Measurements from ENCODE around the gene PMS1.

Gene PMS1

GRCh38 chr2:189896809-189897208, 112.6 kb downstream of the PMS1 start:
- H3K4me3 ChIP-seq (ENCODE audit: low read depth, low read length) = no peak overlapping the region
- H3K36me3 ChIP-seq (ENCODE audit: control insufficient read depth, insufficient read depth, low read length) = no peaks in the 10 kb centered on the region
- no peak overlapping the region for H2AFZ ChIP-seq
- H3K27ac ChIP-seq = no peak overlapping the region
- no peak overlapping the region for H3K4me2 ChIP-seq (ENCODE audit: low read length)
- H3K9me3 ChIP-seq (ENCODE audit: control insufficient read depth, low read length) = no peaks in the 10 kb centered on the region
- no peaks in the 10 kb centered on the region for H3K27me3 ChIP-seq (ENCODE audit: control insufficient read depth, insufficient read depth, low read length)
- no peaks in the 10 kb centered on the region for H3K4me1 ChIP-seq
- TF ChIP-seq CTCF (IDR thresholded peaks at IDR 0.05) = no peak
- no peak overlapping the region for H3K9ac ChIP-seq
- no peaks in the 10 kb centered on the region for H3K79me2 ChIP-seq

DNA sequence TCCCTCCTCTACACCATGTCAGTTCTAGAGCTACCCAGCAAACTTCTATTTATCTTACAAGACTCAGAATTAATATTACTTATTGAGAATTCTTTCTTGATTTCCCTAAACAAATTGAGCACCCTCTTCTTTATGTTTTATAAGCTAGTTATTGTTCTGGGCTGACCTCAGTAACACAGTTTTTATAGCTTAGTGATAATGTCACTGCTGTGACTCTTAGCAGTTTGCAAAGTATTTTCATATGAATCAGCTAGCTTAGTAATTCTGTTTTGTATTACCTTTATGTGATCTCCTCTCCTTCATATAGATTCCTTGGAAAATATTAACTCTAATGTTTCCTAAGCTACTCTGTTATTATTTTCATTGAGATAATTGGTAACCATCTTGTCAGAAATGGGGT, 114.9 kb downstream of the PMS1 start:
- Histone ChIP-seq H3K79me2 (no peaks in the 10 kb centered on the region), H3K9ac (no peak overlapping the region), H3K4me1 (no peaks in the 10 kb centered on the region)

GRCh38 chr2:189900726-189901125, 116.5 kb downstream of the PMS1 start:
- no peak overlapping the region for H3K4me2 ChIP-seq (ENCODE audit: low read length)
- TF ChIP-seq CTCF (IDR thresholded peaks at IDR 0.05) = no peak
- H3K36me3 ChIP-seq (ENCODE audit: control insufficient read depth, insufficient read depth, low read length) = no peaks in the 10 kb centered on the region
- no peak overlapping the region for H3K4me3 ChIP-seq (ENCODE audit: low read depth, low read length)
- no peaks in the 10 kb centered on the region for H3K4me1 ChIP-seq
- no peaks in the 10 kb centered on the region for H3K9me3 ChIP-seq (ENCODE audit: control insufficient read depth, low read length)
- no peak overlapping the region for H3K9ac ChIP-seq
- no peak overlapping the region for H2AFZ ChIP-seq
- H3K27ac ChIP-seq = no peak overlapping the region
- no peaks in the 10 kb centered on the region for H3K79me2 ChIP-seq
- no peaks in the 10 kb centered on the region for H3K27me3 ChIP-seq (ENCODE audit: control insufficient read depth, insufficient read depth, low read length)

More for the DNA sequence above, 114.9 kb downstream of the PMS1 start:
- no peak overlapping the region for H3K4me2 ChIP-seq (ENCODE audit: low read length)
- H2AFZ ChIP-seq = no peak overlapping the region
- no peak overlapping the region for H3K27ac ChIP-seq
- H3K9me3 ChIP-seq (ENCODE audit: control insufficient read depth, low read length) = no peaks in the 10 kb centered on the region
- H3K27me3 ChIP-seq (ENCODE audit: control insufficient read depth, insufficient read depth, low read length) = no peaks in the 10 kb centered on the region
- TF ChIP-seq CTCF (IDR thresholded peaks at IDR 0.05) = no peak
- no peaks in the 10 kb centered on the region for H3K36me3 ChIP-seq (ENCODE audit: control insufficient read depth, insufficient read depth, low read length)
- H3K4me3 ChIP-seq (ENCODE audit: low read depth, low read length) = no peak overlapping the region

- Histone ChIP-seq H3K79me2 (no peaks in the 10 kb centered on the region), H3K27ac (no peak overlapping the region), H3K9me3 (ENCODE audit: control insufficient read depth, low read length) (no peaks in the 10 kb centered on the region), H3K4me3 (ENCODE audit: low read depth, low read length) (no peak overlapping the region), H3K27me3 (ENCODE audit: control insufficient read depth, insufficient read depth, low read length) (no peaks in the 10 kb centered on the region), H3K4me1 (no peaks in the 10 kb centered on the region), H3K36me3 (ENCODE audit: control insufficient read depth, insufficient read depth, low read length) (no peaks in the 10 kb centered on the region), H3K4me2 (ENCODE audit: low read length) (no peak overlapping the region), H3K9ac (no peak overlapping the region), H2AFZ (no peak overlapping the region)
- TF ChIP-seq CTCF (IDR thresholded peaks at IDR 0.05) = no peak
These were observed 117.4 kb downstream of the PMS1 start for GRCh38 chr2:189901664-189902063.

DNA sequence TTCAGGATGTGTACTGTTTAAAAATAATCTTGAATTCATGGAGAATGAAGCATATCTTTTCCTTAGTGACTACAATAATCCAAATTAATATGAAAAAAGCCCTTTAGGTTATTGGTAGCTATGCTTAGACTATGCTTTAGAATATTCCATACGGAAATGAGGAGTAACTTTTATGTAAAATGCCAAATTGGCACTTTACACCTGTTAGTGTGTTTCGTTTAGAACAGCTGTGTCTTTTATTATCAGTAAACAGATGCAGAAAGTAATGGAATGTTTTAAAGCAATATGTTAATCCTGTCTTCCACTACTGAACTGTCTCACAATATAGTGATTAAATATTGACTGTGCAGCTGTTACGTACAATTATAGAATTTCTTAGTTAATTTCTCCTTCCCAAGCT, 129.6 kb downstream of the PMS1 start:
- Histone ChIP-seq H2AFZ (no peak overlapping the region), H3K4me1 (no peaks in the 10 kb centered on the region), H3K9me3 (ENCODE audit: control insufficient read depth, low read length) (no peaks in the 10 kb centered on the region), H3K4me2 (ENCODE audit: low read length) (no peak overlapping the region), H3K36me3 (ENCODE audit: control insufficient read depth, insufficient read depth, low read length) (no peaks in the 10 kb centered on the region), H3K79me2 (no peaks in the 10 kb centered on the region), H3K9ac (no peak overlapping the region), H3K27me3 (ENCODE audit: control insufficient read depth, insufficient read depth, low read length) (no peaks in the 10 kb centered on the region), H3K27ac (no peak overlapping the region), H3K4me3 (ENCODE audit: low read depth, low read length) (no peak overlapping the region)
- no peak for TF ChIP-seq CTCF (IDR thresholded peaks at IDR 0.05)

Data from parathyroid adenoma (tissue), 2 donors.